SJSA1 (cell line): ENCODE data around the gene ANKIB1. TPM values are rescaled to one million over a fixed set of nuclear protein-coding genes. Genes with fewer than 3 reads are reported as not detected.

Source experiments
- DNase-seq, 2 experiments: peaks; one replicate each; pipeline ENCODE4 v3.0.0-alpha.2; 2015 to 2020; ENCODE audit warnings: low spot score in 2 of 2, low read depth in 1 of 2
- H3K27ac ChIP-seq: fragments of 250-450 bp; sonication (Bioruptor Pico); 2 replicates; pipeline ENCODE4 v1.5.1; 2020; ENCODE audit warnings: mild to moderate bottlenecking, moderate library complexity
- H3K27me3 ChIP-seq: fragments of 250-450 bp; sonication (Bioruptor Pico); replicated peaks from 2 replicates; pipeline ENCODE4 v1.5.1; 2020; ENCODE audit warnings: mild to moderate bottlenecking, moderate library complexity
- H3K36me3 ChIP-seq: fragments of 250-450 bp; sonication (Bioruptor Pico); 2 replicates; pipeline ENCODE4 v1.5.1; 2020; ENCODE audit warnings: mild to moderate bottlenecking
- H3K4me1 ChIP-seq: fragments of 250-450 bp; sonication (Bioruptor Pico); replicated peaks from 2 replicates; pipeline ENCODE4 v1.6.1; 2021; ENCODE audit warnings: mild to moderate bottlenecking
- H3K4me3 ChIP-seq: fragments of 250-450 bp; sonication (Bioruptor Pico); 2 replicates; pipeline ENCODE4 v1.5.1; 2020; ENCODE audit warnings: mild to moderate bottlenecking
- H3K9me3 ChIP-seq: fragments of 250-450 bp; sonication (Bioruptor Pico); replicated peaks from 2 replicates; pipeline ENCODE4 v1.5.1; 2020; ENCODE audit warnings: mild to moderate bottlenecking
- total RNA-seq: library from RNA; depleted of rRNA; stranded (reverse); fragments of >200 nt; shearing (Covaris generic); gene quantifications from 2 replicates; pipeline ENCODE4 v1.2.3, GENCODE V29; 2014; rRNA removed

The ANKIB1 gene
- 34.7 and 45.6 TPM in 2 replicates for total RNA-seq

GRCh38 chr7:92245487-92246359 lies at the start of gene ANKIB1, which contains the start of gene KRIT1:
ANKIB1 (plus strand) TSS chr7:92245974; CDS start chr7:92294979, 49,005 bp downstream.
KRIT1 (minus strand) TSS chr7:92245914; CDS start chr7:92242135, 3,779 bp downstream.
- DNase-seq, result peak; percentile 79 to 86
- peaks cover 13% of the 10 kb centered on the region for H3K4me1 ChIP-seq
- H3K27ac ChIP-seq, result peak within 1 kb of the TSS; percentile 89
- no peaks in the 10 kb centered on the region for H3K9me3 ChIP-seq
- H3K4me3 ChIP-seq, result peak within 1 kb of the TSS; percentile 87
- H3K36me3 ChIP-seq, result peaks cover 34% of the 10 kb centered on the region
- no peaks in the 10 kb centered on the region for H3K27me3 ChIP-seq

GRCh38 chr7:92200791-92201190 lies 45.0 kb upstream of the ANKIB1 start:
- no peak overlapping the region for H3K4me3 ChIP-seq
- H3K4me1 ChIP-seq, result no peaks in the 10 kb centered on the region
- no peaks in the 10 kb centered on the region for H3K9me3 ChIP-seq
- DNase-seq, result no peak
- H3K27me3 ChIP-seq, result no peaks in the 10 kb centered on the region
- no peak overlapping the region for H3K27ac ChIP-seq
- H3K36me3 ChIP-seq, result peaks cover 37% of the 10 kb centered on the region

GRCh38 chr7:92205987-92206386 lies 39.8 kb upstream of the ANKIB1 start:
- H3K36me3 ChIP-seq, result peaks cover 71% of the 10 kb centered on the region
- H3K4me3 ChIP-seq, result no peak overlapping the region
- DNase-seq, result no peak
- no peaks in the 10 kb centered on the region for H3K9me3 ChIP-seq
- no peak overlapping the region for H3K27ac ChIP-seq
- no peaks in the 10 kb centered on the region for H3K27me3 ChIP-seq
- no peaks in the 10 kb centered on the region for H3K4me1 ChIP-seq

GRCh38 chr7:92206672-92207071 lies 39.1 kb upstream of the ANKIB1 start:
- Histone ChIP-seq H3K4me3 (no peak overlapping the region), H3K36me3 (peaks cover 74% of the 10 kb centered on the region), H3K9me3 (no peaks in the 10 kb centered on the region), H3K4me1 (no peaks in the 10 kb centered on the region), H3K27me3 (no peaks in the 10 kb centered on the region), H3K27ac (no peak overlapping the region)
- no peak for DNase-seq

- H3K27ac ChIP-seq, result no peak overlapping the region
- no peaks in the 10 kb centered on the region for H3K27me3 ChIP-seq
- peaks cover 66% of the 10 kb centered on the region for H3K36me3 ChIP-seq
- H3K4me1 ChIP-seq, result no peaks in the 10 kb centered on the region
- H3K9me3 ChIP-seq, result no peaks in the 10 kb centered on the region
- no peak overlapping the region for H3K4me3 ChIP-seq
- no peak for DNase-seq
Observed at GRCh38 chr7:92221766-92222165, 24.0 kb upstream of the ANKIB1 start.

GRCh38 chr7:92226981-92227380 lies 18.8 kb upstream of the ANKIB1 start:
- no peaks in the 10 kb centered on the region for H3K27me3 ChIP-seq
- H3K9me3 ChIP-seq, result no peaks in the 10 kb centered on the region
- H3K36me3 ChIP-seq, result peaks cover 57% of the 10 kb centered on the region
- no peak overlapping the region for H3K27ac ChIP-seq
- H3K4me1 ChIP-seq, result no peaks in the 10 kb centered on the region
- no peak for DNase-seq
- H3K4me3 ChIP-seq, result no peak overlapping the region

GRCh38 chr7:92228100-92228499 lies 17.7 kb upstream of the ANKIB1 start:
- no peaks in the 10 kb centered on the region for H3K9me3 ChIP-seq
- DNase-seq, result no peak
- H3K27ac ChIP-seq, result no peak overlapping the region
- no peak overlapping the region for H3K4me3 ChIP-seq
- no peaks in the 10 kb centered on the region for H3K27me3 ChIP-seq
- peaks cover 56% of the 10 kb centered on the region for H3K36me3 ChIP-seq
- no peaks in the 10 kb centered on the region for H3K4me1 ChIP-seq

- no peak for DNase-seq
- H3K36me3 ChIP-seq, result peaks cover 57% of the 10 kb centered on the region
- no peak overlapping the region for H3K27ac ChIP-seq
- H3K9me3 ChIP-seq, result no peaks in the 10 kb centered on the region
- H3K27me3 ChIP-seq, result no peaks in the 10 kb centered on the region
- H3K4me3 ChIP-seq, result no peak overlapping the region
- H3K4me1 ChIP-seq, result no peaks in the 10 kb centered on the region
Observed at GRCh38 chr7:92228742-92229141, 17.0 kb upstream of the ANKIB1 start.

- Histone ChIP-seq H3K27me3 (no peaks in the 10 kb centered on the region), H3K4me1 (no peaks in the 10 kb centered on the region), H3K4me3 (no peak overlapping the region), H3K27ac (no peak overlapping the region), H3K9me3 (no peaks in the 10 kb centered on the region), H3K36me3 (peaks cover 59% of the 10 kb centered on the region)
- DNase-seq, result no peak
Observed at GRCh38 chr7:92230547-92230946, 15.2 kb upstream of the ANKIB1 start.

GRCh38 chr7:92242972-92243371 lies 2.8 kb upstream of the ANKIB1 start:
- Histone ChIP-seq H3K27ac (no peak overlapping the region), H3K36me3 (peaks cover 60% of the 10 kb centered on the region), H3K9me3 (no peaks in the 10 kb centered on the region), H3K4me1 (peaks cover 13% of the 10 kb centered on the region), H3K27me3 (no peaks in the 10 kb centered on the region), H3K4me3 (no peak overlapping the region)
- DNase-seq, result no peak

GRCh38 chr7:92244808-92245486 lies 827 bp upstream of the ANKIB1 start:
- peak overlapping the region; percentile 87 for H3K4me3 ChIP-seq
- H3K36me3 ChIP-seq, result peaks cover 42% of the 10 kb centered on the region
- no peaks in the 10 kb centered on the region for H3K27me3 ChIP-seq
- peaks cover 13% of the 10 kb centered on the region for H3K4me1 ChIP-seq
- H3K27ac ChIP-seq, result peak overlapping the region; percentile 89
- DNase-seq, result peak in 1 of 2 experiments; percentile 61
- H3K9me3 ChIP-seq, result no peaks in the 10 kb centered on the region

GRCh38 chr7:92246360-92247101 lies 757 bp downstream of the ANKIB1 start:
- no peaks in the 10 kb centered on the region for H3K27me3 ChIP-seq

GRCh38 chr7:92250603-92251002 lies 4.8 kb downstream of the ANKIB1 start:
- H3K27ac ChIP-seq, result no peak overlapping the region
- H3K27me3 ChIP-seq, result no peaks in the 10 kb centered on the region
- H3K36me3 ChIP-seq, result peaks cover 21% of the 10 kb centered on the region
- H3K4me1 ChIP-seq, result peaks cover 10% of the 10 kb centered on the region
- DNase-seq, result no peak
- no peaks in the 10 kb centered on the region for H3K9me3 ChIP-seq
- no peak overlapping the region for H3K4me3 ChIP-seq

More at GRCh38 chr7:92246360-92247101, 757 bp downstream of the ANKIB1 start:
- peaks cover 13% of the 10 kb centered on the region for H3K4me1 ChIP-seq
- peaks cover 27% of the 10 kb centered on the region for H3K36me3 ChIP-seq
- peak; percentile 43 to 44 for DNase-seq
- peak overlapping the region; percentile 87 for H3K4me3 ChIP-seq
- peak overlapping the region; percentile 89 for H3K27ac ChIP-seq
- H3K9me3 ChIP-seq, result no peaks in the 10 kb centered on the region
